ENCODE results near the gene CEND1.

The CEND1 gene

GRCh38 chr11:802693-803466, 13.0 kb upstream of the CEND1 start:
- TF ChIP-seq POLR2AphosphoS5 (IDR thresholded peaks at IDR 0.05; ENCODE audit: low read depth, low read length): no peak
- TF ChIP-seq FOXP2 (optimal IDR thresholded peaks at IDR 0.05; ENCODE audit: borderline replicate concordance, extremely low read depth, extremely low read length, insufficient read depth): no peak
- TF ChIP-seq SIN3A (IDR thresholded peaks at IDR 0.05; ENCODE audit: borderline replicate concordance, insufficient read depth, low read length): no peak
- no peak for TF ChIP-seq TAF1 (IDR thresholded peaks at IDR 0.05; ENCODE audit: borderline replicate concordance, insufficient read depth, low read length)
- TF ChIP-seq REST (IDR thresholded peaks at IDR 0.05; ENCODE audit: insufficient read depth in 1 of 2, low read depth in 2 of 2, low read length in 2 of 2): no peak

- TF ChIP-seq TAF1 (IDR thresholded peaks at IDR 0.05; ENCODE audit: borderline replicate concordance, insufficient read depth, low read length) (no peak), FOXP2 (optimal IDR thresholded peaks at IDR 0.05; ENCODE audit: borderline replicate concordance, extremely low read depth, extremely low read length, insufficient read depth) (no peak), SIN3A (IDR thresholded peaks at IDR 0.05; ENCODE audit: borderline replicate concordance, insufficient read depth, low read length) (no peak), POLR2AphosphoS5 (IDR thresholded peaks at IDR 0.05; ENCODE audit: low read depth, low read length) (no peak), REST (IDR thresholded peaks at IDR 0.05; ENCODE audit: insufficient read depth in 1 of 2, low read depth in 2 of 2, low read length in 2 of 2) (no peak)
Observed at GRCh38 chr11:802018-802617, 12.2 kb upstream of the CEND1 start.

GRCh38 chr11:801097-801780, 11.3 kb upstream of the CEND1 start:
- no peak for TF ChIP-seq POLR2AphosphoS5 (IDR thresholded peaks at IDR 0.05; ENCODE audit: low read depth, low read length)
- no peak for TF ChIP-seq TAF1 (IDR thresholded peaks at IDR 0.05; ENCODE audit: borderline replicate concordance, insufficient read depth, low read length)
- no peak for TF ChIP-seq REST (IDR thresholded peaks at IDR 0.05; ENCODE audit: insufficient read depth in 1 of 2, low read depth in 2 of 2, low read length in 2 of 2)
- no peak for TF ChIP-seq FOXP2 (optimal IDR thresholded peaks at IDR 0.05; ENCODE audit: borderline replicate concordance, extremely low read depth, extremely low read length, insufficient read depth)
- no peak for TF ChIP-seq SIN3A (IDR thresholded peaks at IDR 0.05; ENCODE audit: borderline replicate concordance, insufficient read depth, low read length)

- TF ChIP-seq SIN3A (IDR thresholded peaks at IDR 0.05; ENCODE audit: borderline replicate concordance, insufficient read depth, low read length) (no peak), FOXP2 (optimal IDR thresholded peaks at IDR 0.05; ENCODE audit: borderline replicate concordance, extremely low read depth, extremely low read length, insufficient read depth) (no peak), TAF1 (IDR thresholded peaks at IDR 0.05; ENCODE audit: borderline replicate concordance, insufficient read depth, low read length) (no peak), POLR2AphosphoS5 (IDR thresholded peaks at IDR 0.05; ENCODE audit: low read depth, low read length) (no peak), REST (IDR thresholded peaks at IDR 0.05; ENCODE audit: insufficient read depth in 1 of 2, low read depth in 2 of 2, low read length in 2 of 2) (no peak)
Observed at GRCh38 chr11:800473-800872, 10.6 kb upstream of the CEND1 start.

Measured in PFSK-1 (cell line).